NCI-H128 (cell line): ENCODE measurements around the gene MPO.

Experiments
- DNase-seq: peaks from one replicate; lab custom pipeline; 2025; ENCODE audit not compliant: unreplicated experiment; lab: John Stamatoyannopoulos, UW

The MPO gene

DNA sequence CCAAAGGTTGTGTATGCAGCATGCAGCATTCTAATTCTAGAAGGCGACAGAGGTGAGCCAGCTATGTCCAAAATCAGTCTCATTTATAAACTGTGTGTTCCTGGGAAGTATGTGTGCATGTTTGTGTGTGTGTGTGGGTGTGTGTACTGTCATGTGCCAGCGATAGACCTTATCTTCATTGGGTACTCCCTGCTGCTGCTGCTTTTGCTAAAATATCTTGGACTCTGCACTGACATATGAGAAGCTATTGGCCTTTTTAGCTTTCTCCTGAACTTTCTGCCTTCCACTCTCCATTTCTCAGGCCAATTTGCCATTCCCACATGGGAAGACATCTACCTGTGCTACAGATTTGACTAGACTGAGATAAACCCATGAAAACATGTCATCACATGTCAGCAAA, 44.3 kb downstream of the MPO start:
- DNase-seq = no peak

DNA sequence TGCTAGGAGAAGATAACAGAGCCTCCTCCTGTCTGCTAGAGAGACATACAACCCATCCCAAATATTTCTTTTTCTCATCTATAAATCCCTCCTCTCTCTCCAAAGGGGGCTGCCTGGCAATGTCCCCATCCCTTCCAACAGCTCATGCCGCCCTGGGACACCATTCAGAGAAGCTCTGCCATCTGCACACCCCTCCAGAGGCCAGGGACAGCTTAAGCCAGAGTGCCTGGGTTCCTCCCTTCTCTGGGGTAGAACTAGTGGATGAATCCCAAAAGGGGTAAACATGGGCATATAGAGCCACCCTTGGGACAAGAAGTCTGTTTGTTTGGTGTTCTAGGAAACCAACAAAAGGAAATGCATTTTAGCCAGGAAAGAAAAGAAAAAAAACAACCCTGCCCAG, 44.9 kb downstream of the MPO start:
- no peak for DNase-seq

DNA sequence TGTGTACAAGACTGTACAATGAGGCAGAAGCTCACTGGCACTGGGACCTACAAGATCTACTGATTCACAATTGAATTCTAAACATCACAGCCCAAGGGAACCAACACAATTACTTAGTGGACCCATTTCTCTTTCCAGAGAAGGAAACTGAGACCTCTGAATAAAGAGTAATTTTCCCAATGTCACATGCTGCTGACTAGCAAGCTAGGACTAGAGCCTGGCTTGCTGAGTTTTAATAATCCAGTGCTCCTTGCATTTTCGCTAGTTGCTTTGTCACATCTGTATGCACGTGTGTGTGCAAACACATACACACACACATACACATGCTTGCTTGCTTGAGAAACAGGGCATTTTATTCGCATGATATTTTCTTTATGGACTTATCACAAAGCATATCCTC, 46.2 kb downstream of the MPO start:
- DNase-seq = no peak

DNA sequence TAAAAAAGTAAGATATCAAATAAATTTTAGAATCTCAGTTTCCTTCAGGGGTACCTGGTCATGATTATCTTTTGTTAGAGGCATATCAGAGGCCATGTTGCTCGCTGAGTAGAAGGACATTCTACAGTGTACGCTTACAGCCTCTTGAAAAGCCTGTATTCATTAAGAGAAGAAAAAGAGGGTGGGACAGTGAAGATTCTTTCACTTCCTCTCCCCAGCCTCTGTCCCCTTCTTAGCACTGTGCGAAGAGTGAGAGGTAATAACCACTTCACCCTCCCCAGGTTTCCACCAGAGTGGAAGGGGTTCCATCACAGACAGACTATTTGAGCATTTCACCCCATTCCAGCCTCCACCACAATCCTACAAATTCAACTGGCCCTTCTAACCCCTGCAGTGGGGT, 47.2 kb downstream of the MPO start:
- no peak for DNase-seq

DNA sequence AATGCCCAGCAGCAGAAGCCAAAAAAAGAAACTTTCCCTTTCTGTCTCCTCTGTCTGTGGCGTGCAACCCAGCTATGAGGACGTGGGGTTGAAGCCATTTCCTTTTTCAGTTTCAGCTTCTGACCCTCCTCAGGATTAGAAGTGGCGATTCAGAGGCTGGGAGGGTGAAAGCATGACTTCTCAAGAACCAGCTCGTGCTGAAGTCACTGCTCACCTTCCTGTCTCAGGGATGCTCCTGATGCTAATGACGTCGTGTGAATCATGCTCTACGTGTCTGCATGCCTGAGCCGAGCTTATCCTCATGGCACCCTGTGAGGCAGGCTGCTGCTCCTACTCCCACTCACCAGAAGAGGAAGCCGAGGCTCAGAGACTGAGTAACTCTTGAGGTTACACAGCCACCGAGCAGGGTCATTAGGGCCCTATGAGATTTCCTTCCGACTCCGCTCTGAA, 48.0 kb downstream of the MPO start:
- no peak for DNase-seq

DNA sequence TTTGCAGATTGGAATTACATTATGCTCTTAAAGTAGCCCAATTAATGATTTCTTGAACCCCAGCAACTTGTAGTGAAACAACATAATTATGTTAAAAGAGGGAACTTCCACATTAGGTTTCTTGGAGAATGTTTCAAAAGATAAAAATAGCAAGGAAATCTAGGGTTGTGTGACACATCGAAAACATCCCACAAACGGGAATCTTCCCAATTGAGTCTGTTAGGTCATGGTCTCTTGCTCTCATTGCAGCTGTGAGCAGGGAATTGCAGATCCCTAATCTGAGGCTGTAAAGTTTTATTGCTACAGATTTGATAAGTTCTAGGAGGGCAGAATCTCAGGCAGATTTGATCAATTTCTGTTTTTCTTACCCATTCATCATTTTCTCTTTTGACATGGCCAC, 49.1 kb downstream of the MPO start:
- DNase-seq = no peak

DNA sequence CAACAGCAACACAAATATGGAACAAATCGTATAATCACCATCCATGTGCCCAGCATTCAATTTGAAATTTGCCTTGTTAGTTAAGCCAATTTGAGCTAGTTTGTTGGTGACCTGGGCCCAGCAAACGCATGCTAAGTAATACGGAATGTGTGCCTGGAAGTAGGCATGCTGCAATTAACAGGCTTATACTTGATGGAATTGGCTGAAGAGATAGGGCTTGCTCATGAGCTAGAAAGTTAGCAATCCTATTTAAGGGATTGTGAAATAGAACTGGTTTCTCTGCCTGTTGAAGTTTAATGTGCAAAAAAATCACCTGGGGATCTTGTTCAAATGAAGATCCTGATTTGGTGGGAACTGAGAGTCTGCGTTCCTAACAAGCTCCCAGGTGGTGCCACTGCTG, 50.9 kb downstream of the MPO start:
- no peak for DNase-seq

DNA sequence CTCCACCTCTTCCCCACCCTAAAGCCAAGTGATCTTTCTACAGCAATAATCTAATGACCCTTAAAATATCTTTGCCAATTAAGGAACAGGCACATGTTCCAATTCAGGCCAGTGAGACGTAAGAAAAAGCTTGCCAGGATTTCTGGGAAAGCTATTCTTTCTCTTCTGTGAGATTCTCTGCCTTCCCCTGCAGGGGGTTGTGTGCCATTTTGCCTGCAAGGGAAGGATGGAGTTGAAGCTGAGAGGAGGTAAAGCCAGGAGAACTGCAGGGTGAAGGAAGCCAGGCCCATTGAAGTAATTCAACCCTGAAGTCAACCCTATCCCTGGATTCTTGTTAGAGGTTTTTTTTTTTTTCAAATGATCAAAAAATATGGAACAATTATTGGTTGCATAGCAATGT, 51.4 kb downstream of the MPO start:
- DNase-seq = no peak

DNA sequence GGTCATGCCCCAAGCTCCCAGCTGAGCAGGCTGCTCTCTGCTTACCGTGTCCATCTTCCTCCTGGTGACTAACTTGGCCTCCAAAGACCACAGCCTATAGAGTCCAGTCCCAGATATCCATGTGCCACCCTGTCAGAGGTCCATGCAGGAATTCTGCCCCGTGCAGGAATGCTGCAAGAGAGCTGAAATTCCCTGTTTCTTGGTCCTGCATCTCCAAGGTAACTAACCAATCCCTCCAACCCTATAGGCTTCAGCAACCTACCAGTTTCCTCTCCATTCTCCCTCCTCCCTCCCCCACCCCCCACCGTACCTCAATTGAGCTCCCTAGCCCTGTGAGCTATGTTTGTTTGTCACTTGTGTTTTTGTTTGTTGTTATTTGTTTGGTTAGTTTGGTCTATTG, 52.1 kb downstream of the MPO start:
- no peak for DNase-seq

DNA sequence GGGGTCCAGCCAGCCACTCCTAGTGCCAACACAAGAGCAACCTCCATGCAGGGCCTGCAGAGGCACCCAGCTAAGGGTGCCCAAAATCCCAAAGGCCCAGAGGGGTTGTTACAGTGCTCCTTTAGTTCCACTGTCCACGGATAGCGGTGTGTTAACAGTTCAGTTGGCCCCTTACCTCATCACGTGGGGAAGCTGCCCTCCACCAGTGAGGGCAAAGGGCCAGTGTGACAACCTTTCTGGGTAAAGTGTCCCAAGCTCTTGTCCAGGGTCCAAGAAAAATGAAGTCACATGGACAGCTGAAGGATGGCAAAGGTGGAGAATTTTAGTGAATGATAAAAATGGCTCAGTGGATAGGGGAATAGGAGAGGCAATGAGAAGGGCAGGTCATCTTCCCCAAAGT, 53.0 kb downstream of the MPO start:
- no peak for DNase-seq

DNA sequence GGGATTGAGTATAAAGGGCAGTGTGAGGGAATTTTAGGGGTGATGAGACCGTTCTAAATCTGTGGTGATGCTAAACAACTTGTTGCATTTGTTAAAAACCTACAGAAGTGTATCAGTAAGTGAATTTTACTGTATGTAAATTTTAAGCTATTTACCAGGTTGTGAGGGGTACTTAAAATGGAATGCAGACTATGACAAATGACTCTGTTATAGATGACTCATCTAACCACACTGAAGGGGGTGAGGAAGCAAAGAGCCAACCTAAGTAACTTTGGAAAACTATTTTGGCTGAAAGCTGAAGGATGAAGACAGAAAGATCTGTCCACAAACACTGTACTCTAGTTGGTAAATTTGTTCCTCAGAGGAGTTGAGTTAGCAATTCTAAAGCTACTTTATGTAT, 56.4 kb downstream of the MPO start:
- no peak for DNase-seq
